ENCODE results near the gene ZNF428. TPM values are rescaled to one million over a fixed set of nuclear protein-coding genes. Genes with fewer than 3 reads are reported as not detected.

The ZNF428 gene
- total RNA-seq, 1 experiment from 2014 or later = 39.6 TPM

- Histone ChIP-seq H3K79me2 (ENCODE audit: insufficient read depth, low read length) (peaks cover 10% of the 10 kb centered on the region; the same call in 1 of the 2 replicates), H3K9ac (ENCODE audit: low read length) (peak overlapping the region; percentile 60), H2AFZ (ENCODE audit: low read depth, low read length, poor library complexity, severe bottlenecking) (peak overlapping the region; percentile 53), H3K27me3 (ENCODE audit: insufficient read depth, low read length) (no peaks in the 10 kb centered on the region), H4K20me1 (ENCODE audit: insufficient read depth) (no peaks in the 10 kb centered on the region), H3K27ac (ENCODE audit: low read depth, low read length) (peak overlapping the region; percentile 65), H3K4me2 (ENCODE audit: low read length) (peak overlapping the region; percentile 57), H3K9me3 (ENCODE audit: control insufficient read depth in 1 of 2, insufficient read depth in 1 of 2, low read depth in 1 of 2, low read length in 2 of 2) (no peaks in the 10 kb centered on the region), H3K4me3 (replicated peaks in 1 of 2; ENCODE audit: low read depth in 1 of 2, low read length in 2 of 2) (peak overlapping the region; percentile 13 to 85; a peak in 3 of 4 replicates), H3K9me2 (ENCODE audit: insufficient read depth) (no peaks in the 10 kb centered on the region), H3K36me3 (ENCODE audit: control insufficient read depth in 1 of 2, insufficient read depth in 2 of 2, low read length in 2 of 2) (no peaks in the 10 kb centered on the region), H3K4me1 (ENCODE audit: control insufficient read depth in 1 of 2, insufficient read depth in 2 of 2, low read length in 2 of 2) (peaks cover 11 to 14% of the 10 kb centered on the region in 2 experiments)
- ChIA-PET CTCF (interaction anchor here (1.2 kb wide), 1 partner anchor 21 kb away, joined by 3 read pairs; no protein-coding TSS in a partner anchor), RAD21 (ENCODE audit: low non-redundant PET in 1 of 2, low total read pairs in 2 of 2, uncharacterized antibody in 2 of 2, unreplicated experiment in 2 of 2) (no interaction called here), POLR2A (interaction anchor here (1.8 kb wide), 1 partner anchor 20 kb away, joined by 6 read pairs; the partner anchor contains the start of genes IRGQ and ZNF576)
- ATAC-seq (peak; percentile 2; the same call in 1 of the 2 replicates), DNase-seq (ENCODE audit: low read depth, low spot score) (no peak)
- TSS peak; percentile 78 for BruUV-seq (replicated peaks)
- intact Hi-C loops (cut with micrococcal nuclease) = loop anchor here (1.0 kb wide), 1 partner anchor 20 kb away; the partner anchor contains the start of genes IRGQ and ZNF576
- TF ChIP-seq YY1 (IDR thresholded peaks at IDR 0.05; ENCODE audit: extremely low read depth, insufficient replicate concordance, low read depth, low read length) (no peak), EZH2 (IDR thresholded peaks at IDR 0.05) (no peak), JUND (IDR thresholded peaks at IDR 0.05) (no peak), ZNF274 (IDR thresholded peaks at IDR 0.05; ENCODE audit: low read depth, low read length) (no peak), SIN3A (IDR thresholded peaks at IDR 0.05; ENCODE audit: low read depth) (no peak), CBX3 (IDR thresholded peaks at IDR 0.05; ENCODE audit: low read depth) (no peak), MAX (IDR thresholded peaks at IDR 0.05) (no peak), REST (IDR thresholded peaks at IDR 0.05; ENCODE audit: low read depth) (no peak), CTCF (IDR thresholded peaks at IDR 0.05 in 2 of 3, conservative IDR thresholded peaks at IDR 0.05 in 1 of 3; ENCODE audit: borderline replicate concordance in 1 of 3, insufficient read depth in 1 of 3, low read depth in 2 of 3, low read length in 2 of 3) (no peak), ATF3 (IDR thresholded peaks at IDR 0.05) (no peak), FOSL1 (IDR thresholded peaks at IDR 0.05; ENCODE audit: low read depth) (no peak), ZBTB33 (IDR thresholded peaks at IDR 0.05; ENCODE audit: extremely low read depth, insufficient replicate concordance, low read length) (no peak), ELF1 (IDR thresholded peaks at IDR 0.05; ENCODE audit: borderline replicate concordance, low read depth) (no peak), SP1 (IDR thresholded peaks at IDR 0.05; ENCODE audit: low read depth) (no peak)
Observed at GRCh38 chr19:43575955-43576878, 43.2 kb downstream of the ZNF428 start.

Data from HCT116 (cell line).